DND-41 (cell line): Measurements from ENCODE around the gene SHANK3.

Source experiments
- EZH2 ChIP-seq: IDR thresholded peaks from 3 replicates; pipeline ENCODE4 v1.6.1; 2012; ENCODE audit warnings: borderline replicate concordance, low read depth, mild to moderate bottlenecking, moderate library complexity, low read length, inconsistent platforms; ENCODE audit not compliant: severe bottlenecking
- TF ChIP-seq, protein P1 (sequence below): IDR thresholded peaks from 2 replicates; pipeline ENCODE4 v1.5.1; 2012; ENCODE audit warnings: borderline replicate concordance, low read length, moderate library complexity, mild to moderate bottlenecking; ENCODE audit not compliant: poor library complexity, severe bottlenecking; ENCODE audit errors: extremely low read depth

- TF ChIP-seq, protein P1, sequence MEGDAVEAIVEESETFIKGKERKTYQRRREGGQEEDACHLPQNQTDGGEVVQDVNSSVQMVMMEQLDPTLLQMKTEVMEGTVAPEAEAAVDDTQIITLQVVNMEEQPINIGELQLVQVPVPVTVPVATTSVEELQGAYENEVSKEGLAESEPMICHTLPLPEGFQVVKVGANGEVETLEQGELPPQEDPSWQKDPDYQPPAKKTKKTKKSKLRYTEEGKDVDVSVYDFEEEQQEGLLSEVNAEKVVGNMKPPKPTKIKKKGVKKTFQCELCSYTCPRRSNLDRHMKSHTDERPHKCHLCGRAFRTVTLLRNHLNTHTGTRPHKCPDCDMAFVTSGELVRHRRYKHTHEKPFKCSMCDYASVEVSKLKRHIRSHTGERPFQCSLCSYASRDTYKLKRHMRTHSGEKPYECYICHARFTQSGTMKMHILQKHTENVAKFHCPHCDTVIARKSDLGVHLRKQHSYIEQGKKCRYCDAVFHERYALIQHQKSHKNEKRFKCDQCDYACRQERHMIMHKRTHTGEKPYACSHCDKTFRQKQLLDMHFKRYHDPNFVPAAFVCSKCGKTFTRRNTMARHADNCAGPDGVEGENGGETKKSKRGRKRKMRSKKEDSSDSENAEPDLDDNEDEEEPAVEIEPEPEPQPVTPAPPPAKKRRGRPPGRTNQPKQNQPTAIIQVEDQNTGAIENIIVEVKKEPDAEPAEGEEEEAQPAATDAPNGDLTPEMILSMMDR: no peak
- TF ChIP-seq EZH2: no peak
These were observed 4.3 kb downstream of the SHANK3 start for GRCh38 chr22:50676661-50677492.
